Fibroblast of upper back skin (primary cell): ENCODE measurements around the gene FAM181B.

Experiments
- DNase-seq: peaks from one replicate; pipeline ENCODE4 v3.0.0-alpha.2; 2013

The FAM181B gene

GRCh38 chr11:82733444-82734119 lies at the start of gene FAM181B:
Gene FAM181B, minus strand, starts transcription at chr11:82733864. Its CDS starts 135 bp downstream, at chr11:82733729.
- DNase-seq: peak; percentile 8

GRCh38 chr11:82782825-82783374 lies 49.2 kb upstream of the FAM181B start:
- no peak for DNase-seq

- no peak for DNase-seq
Observed at GRCh38 chr11:82778776-82779175, 45.1 kb upstream of the FAM181B start.

GRCh38 chr11:82776377-82776776 lies 42.7 kb upstream of the FAM181B start:
- DNase-seq: no peak

DNA sequence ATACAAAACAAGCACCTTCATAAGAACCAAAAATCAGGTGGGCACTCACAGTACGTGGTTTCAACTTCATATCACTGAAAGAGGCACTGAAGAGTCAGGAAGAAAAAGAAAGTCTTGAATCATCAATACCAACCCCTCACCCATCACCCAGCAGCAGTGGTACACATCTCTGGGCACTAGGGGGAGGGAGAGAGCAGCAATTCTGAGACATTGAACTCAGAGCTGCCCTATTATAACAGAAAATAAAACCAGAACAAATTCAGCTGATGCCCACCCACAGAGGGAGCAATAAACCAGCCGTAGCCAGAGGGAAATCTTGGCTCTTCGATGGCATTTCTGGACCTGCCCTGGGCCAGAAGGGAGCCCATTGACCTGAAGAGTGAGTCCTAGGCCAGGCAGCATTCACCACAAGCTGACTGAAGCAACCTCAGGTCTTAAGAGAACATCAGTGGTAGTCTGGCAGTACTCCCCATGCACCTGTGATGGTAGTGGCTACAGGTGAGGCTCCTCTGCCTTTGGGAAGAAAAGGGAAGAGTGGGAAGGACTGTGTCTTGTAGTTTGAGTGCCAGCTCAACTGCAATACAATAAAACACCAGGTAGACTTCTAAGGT lies 42.2 kb upstream of the FAM181B start:
- peak; percentile 55 for DNase-seq

DNA sequence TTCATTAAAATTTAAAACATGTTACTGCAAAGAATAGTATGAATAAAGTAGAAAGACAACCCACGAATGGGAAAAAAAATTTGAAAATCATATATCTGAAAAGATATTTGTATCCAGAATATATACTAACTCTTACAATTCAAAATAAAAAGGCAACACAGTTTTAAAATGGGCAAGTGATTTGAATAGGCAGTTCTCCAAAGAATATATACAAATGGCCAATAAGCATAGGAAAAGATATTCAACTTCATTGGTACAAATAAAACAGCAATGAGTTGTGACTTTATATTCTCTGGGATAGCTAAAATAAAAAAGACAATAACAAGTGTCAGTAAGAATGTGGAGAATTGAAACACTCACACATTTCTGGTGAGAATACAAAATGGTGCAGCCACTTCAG lies 41.6 kb upstream of the FAM181B start:
- no peak for DNase-seq

- no peak for DNase-seq
Observed at GRCh38 chr11:82771781-82772180, 38.1 kb upstream of the FAM181B start.

DNA sequence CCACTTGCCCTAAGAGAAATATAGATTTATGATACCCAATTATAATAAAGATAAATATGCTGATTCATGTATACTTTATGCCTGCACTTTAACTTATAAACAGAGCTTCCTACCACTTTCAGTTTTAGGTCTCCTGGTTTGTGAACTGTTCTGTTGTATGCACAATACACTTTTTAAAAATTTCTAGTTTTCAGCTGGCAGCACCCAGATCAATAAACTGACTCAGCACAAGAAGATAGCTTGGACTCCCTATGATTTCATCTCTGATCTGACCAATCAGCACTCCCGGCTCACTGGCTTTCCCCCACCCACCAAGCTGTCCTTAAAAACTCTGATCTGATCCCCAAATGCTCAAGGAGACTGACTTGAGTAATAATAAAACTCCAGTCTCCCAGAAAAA lies 33.5 kb upstream of the FAM181B start:
- no peak for DNase-seq

DNA sequence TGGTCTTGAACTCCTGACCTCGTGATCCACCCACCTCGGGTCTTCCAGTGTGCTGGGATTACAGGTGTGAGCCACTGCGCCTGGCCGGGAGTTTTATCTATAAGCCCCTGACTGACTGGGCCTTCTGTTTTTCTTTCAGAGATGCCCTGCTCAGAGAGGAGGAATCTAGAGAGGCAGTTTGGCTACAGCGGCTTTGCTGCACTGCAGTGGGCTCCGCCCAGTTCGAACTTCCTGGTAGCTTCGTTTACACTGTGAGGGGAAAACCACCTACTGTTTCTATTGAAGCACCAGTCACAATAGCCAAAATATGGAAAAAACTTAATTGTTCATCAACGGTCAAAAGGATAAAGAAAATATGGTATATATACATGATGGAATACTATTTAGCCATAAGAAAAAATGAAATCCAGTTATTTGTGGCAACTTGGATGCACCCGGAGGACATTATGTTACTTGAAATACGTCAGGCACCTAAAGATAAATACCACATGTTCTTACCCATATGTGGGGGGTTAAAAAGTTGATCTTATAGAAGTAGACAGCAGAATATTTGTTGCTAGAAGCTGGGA lies 31.9 kb upstream of the FAM181B start:
- no peak for DNase-seq

GRCh38 chr11:82763167-82763566 lies 29.5 kb upstream of the FAM181B start:
- DNase-seq: no peak

DNA sequence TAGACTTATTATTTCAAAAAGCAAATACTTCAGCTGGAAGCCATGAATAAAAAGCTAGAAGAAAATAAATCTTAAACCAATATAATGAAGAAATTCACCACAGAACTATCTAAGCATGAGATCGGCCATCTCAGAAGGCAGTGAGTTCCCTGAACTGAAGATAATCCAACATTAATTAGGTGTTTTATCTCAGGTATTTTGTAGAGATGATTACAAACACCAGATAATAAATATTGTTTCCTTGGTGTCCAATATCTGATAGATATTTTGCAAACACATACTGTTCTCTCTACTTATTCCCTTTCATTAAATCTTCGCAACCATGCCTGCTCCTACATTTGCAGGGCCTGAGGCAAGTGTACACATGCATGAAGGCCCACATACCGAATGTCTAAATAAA lies 26.0 kb upstream of the FAM181B start:
- no peak for DNase-seq

- DNase-seq: no peak
Observed at GRCh38 chr11:82757660-82758357, 24.1 kb upstream of the FAM181B start.

DNA sequence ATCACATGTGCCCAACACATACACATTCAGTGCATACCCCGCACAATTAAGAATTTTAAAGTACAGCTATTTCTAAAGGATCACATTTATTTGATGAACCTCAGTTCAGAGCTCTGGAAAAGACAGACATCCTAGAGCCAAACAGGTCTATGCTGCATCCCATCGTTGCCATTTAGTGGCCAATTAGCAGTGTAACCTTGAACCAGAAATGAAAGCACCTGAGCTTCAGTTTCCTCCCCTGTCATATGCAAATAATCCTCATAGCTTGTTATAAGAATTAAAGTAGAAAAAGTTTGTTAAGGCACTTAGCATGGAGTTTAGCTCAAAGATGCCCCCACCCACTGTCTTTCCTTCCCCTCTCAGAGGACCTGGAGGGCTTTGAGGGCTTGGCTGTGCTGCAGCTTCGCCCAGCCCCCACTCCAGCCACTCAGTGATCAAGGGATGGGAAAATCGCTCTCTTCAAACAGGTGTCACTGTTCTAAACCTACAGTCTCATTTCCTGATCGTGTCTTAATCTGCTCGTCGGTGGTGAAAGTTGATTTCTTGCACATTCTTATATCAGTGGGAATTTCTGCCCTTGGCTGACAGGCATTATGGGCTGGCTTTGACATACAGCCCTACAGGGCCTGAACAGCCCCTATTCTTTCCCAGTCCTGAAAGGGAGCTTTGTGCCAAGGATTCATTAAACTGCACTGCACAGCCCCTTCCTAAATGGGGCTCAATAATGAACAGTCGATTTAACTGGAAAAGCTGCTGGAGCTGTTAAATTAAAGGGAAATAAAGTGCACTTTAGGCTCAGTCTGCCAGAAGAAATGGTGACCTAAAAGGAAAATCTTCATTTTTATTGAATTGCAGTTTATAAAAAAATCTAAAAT lies 23.3 kb upstream of the FAM181B start:
- DNase-seq: no peak

DNA sequence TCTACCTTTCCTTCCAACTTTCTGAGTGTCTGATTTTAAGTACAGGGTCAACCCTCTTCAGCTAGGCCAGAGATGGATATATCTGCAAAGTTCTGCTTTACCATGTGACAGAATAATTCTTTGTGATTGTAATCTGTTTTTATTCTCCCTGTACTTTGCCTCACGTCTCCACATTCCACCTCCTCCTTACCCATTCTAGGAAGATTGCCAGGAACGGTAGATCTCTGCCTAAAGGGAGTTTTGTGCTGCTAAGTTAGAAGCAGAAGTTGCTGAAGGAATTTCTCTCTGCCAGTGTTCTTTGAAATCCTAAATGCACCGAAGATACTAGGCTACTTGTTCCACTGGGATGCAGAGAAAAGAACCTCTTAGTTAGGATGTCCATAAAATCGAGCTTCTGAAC lies 20.7 kb upstream of the FAM181B start:
- peak; percentile 6 for DNase-seq

- no peak for DNase-seq
Observed at GRCh38 chr11:82753921-82754320, 20.3 kb upstream of the FAM181B start.

DNA sequence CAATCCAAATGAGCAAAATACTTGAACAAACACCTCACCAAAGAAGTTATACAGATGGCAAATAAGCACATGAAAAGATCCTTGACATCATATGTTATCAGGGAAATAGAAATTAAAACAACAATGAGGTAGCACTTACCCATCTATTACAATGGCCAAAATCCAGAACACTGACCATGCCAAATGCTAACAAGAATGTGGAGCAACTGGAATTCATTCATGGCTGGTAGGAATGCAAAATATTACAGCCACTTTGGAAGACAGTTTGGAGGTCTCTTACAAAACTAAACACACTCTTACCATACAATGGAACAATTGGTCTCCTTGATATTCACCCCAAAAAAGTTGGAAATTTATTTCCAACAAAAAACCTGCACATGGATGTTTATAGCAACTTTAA lies 19.1 kb upstream of the FAM181B start:
- no peak for DNase-seq

GRCh38 chr11:82750643-82751139 lies 17.0 kb upstream of the FAM181B start:
- DNase-seq: no peak

GRCh38 chr11:82747471-82747870 lies 13.8 kb upstream of the FAM181B start:
- no peak for DNase-seq

DNA sequence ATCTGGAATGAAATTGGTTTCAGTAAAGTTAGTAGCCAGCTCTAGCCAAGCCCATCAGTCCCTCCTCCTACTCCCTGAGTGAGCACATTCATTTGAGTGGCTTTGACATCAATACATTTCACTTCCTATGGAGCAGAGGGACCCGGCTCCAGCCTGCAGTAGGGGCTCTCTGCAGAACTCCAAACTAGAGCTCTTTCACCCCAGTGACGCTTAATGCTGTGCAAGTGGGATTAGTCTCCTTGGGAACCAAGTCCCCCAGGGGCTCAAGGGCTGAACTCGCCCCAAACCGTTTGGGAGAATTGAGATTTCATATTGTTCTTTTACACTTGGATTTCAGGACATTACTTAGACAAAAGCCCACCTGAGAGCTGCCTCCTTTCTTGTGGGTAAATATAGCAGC lies 4.4 kb upstream of the FAM181B start:
- no peak for DNase-seq

DNA sequence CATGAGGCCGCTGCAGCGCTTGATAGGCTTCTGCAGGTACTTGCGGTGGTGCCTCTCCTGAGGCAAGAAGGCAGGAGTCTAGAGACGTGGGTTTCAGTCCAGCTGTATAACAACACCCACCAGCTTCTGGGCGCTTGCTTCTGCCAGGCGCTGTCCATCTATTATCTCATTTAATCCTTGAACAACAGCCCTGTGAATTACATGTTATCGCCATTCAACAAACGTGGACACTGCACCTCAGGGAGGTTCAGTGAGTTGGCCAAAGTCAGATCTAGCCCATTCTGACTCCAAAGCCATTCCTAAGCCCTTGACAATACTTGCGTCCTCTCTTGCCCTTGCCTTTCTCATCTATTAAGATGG lies 436 bp upstream of the FAM181B start:
- DNase-seq: no peak

GRCh38 chr11:82732734-82733443 lies 775 bp downstream of the FAM181B start:
- DNase-seq: no peak

DNA sequence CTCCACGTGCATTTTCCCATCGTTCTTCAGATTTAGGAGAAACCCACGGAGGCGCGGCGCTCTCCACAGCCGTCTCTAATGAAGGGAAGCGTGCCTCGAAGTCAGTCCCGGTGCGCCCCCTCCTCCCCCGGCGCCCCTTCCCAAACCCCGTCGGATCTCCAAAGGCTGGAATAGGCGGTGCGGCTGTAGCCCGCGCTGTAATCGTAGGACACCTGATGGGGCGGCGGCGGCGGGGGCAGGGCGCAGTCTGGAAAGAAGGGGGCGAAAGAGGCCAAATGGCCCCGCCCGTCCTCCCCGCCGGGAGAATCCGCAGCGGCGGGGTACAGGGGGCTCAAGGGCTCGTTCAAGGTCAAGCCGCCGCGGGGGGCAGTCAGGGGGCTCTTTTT lies 1.3 kb downstream of the FAM181B start:
- no peak for DNase-seq
